Mucosa of descending colon (tissue), 3 donors: ENCODE results near the gene ZCWPW2. TPM values are rescaled to one million over a fixed set of nuclear protein-coding genes. Genes with fewer than 3 reads are reported as not detected.

Experiments used
- ATAC-seq: fragments of 200-7000 bp; cut with Tn5 transposase; one replicate; pipeline ENCODE4 v1.9.1; 2020; ENCODE audit warnings: mild to moderate bottlenecking, moderate library complexity
- DNase-seq, 3 donors: peaks; one replicate each; pipeline ENCODE4 v3.0.0-alpha.2; 2020
- H3K36me3 ChIP-seq: fragments of 200-600 bp; one replicate; pipeline ENCODE4 v1.8.0; 2021; ENCODE audit warnings: low read depth, mild to moderate bottlenecking
- H3K4me1 ChIP-seq: fragments of 200-600 bp; one replicate; pipeline ENCODE4 v1.8.0; 2021; ENCODE audit warnings: low read depth, mild to moderate bottlenecking
- H3K4me3 ChIP-seq: fragments of 200-600 bp; one replicate; pipeline ENCODE4 v1.8.0; 2021; ENCODE audit warnings: mild to moderate bottlenecking
- H3K9me3 ChIP-seq: fragments of 200-600 bp; one replicate; pipeline ENCODE4 v1.8.0; 2021; ENCODE audit warnings: mild to moderate bottlenecking
- CTCF ChIP-seq: fragments of 200-600 bp; IDR thresholded peaks from one replicate; pipeline ENCODE4 v1.8.0; 2022; ENCODE audit warnings: antibody characterized with exemption, mild to moderate bottlenecking
- intact Hi-C, 2 donors: fragments of 100-400 bp; cut with DNase I in 1 of 2; cut with micrococcal nuclease in 1 of 2; formaldehyde crosslinking; loops; one replicate each; pipeline versions ENCODE4 v1.11.0 to v1.11.1; 2022; cut with DNase I, micrococcal nuclease
- total RNA-seq, 3 donors: library from RNA; stranded (reverse); fragmentation: NEBNext Ultra II Directional in 2 of 3; extraction: Animal tissue kit (Norgen Biotek cat#: 25700) in 2 of 3; gene quantifications; one replicate each; pipeline versions ENCODE4 v1.2.1 to v1.2.4, GENCODE V29; 2021 to 2023
- donor health status: DM: no; HTN: no; CAD: no; lungs with moderate emphysema.
- donor health status: DM: no; HTN: no; CAD: no.
- donor health status: DM: no; HTN: yes; CAD: no.

ZCWPW2 gene
- total RNA-seq, 3 donors from 2014 or later = 0.55 to 1.7 (median 0.90) TPM

GRCh38 chr3:28547677-28548076 is 199.2 kb downstream of the ZCWPW2 start:
- Histone ChIP-seq H3K9me3 (no peaks in the 10 kb centered on the region), H3K4me3 (no peak overlapping the region), H3K36me3 (no peaks in the 10 kb centered on the region), H3K4me1 (no peaks in the 10 kb centered on the region)
- no peak for TF ChIP-seq CTCF
- intact Hi-C loops = no loop called here
- ATAC-seq (no peak), DNase-seq (no peak)

- ATAC-seq (no peak), DNase-seq (no peak)
- Histone ChIP-seq H3K9me3 (no peaks in the 10 kb centered on the region), H3K4me3 (no peak overlapping the region), H3K4me1 (no peaks in the 10 kb centered on the region), H3K36me3 (no peaks in the 10 kb centered on the region)
- no peak for TF ChIP-seq CTCF
- intact Hi-C loops = no loop called here
Measured at GRCh38 chr3:28553175-28553574, 204.7 kb downstream of the ZCWPW2 start.

GRCh38 chr3:28556195-28556594 is 207.7 kb downstream of the ZCWPW2 start:
- no peak for TF ChIP-seq CTCF
- H3K4me3 ChIP-seq = no peak overlapping the region
- H3K36me3 ChIP-seq = no peaks in the 10 kb centered on the region
- no peaks in the 10 kb centered on the region for H3K4me1 ChIP-seq
- no peak for ATAC-seq
- no peak for DNase-seq
- intact Hi-C loops = no loop called here
- no peaks in the 10 kb centered on the region for H3K9me3 ChIP-seq

GRCh38 chr3:28564211-28564610 is 215.7 kb downstream of the ZCWPW2 start:
- ATAC-seq (no peak), DNase-seq (no peak)
- no peaks in the 10 kb centered on the region for H3K4me1 ChIP-seq
- H3K9me3 ChIP-seq = no peaks in the 10 kb centered on the region
- intact Hi-C loops = no loop called here
- H3K36me3 ChIP-seq = no peaks in the 10 kb centered on the region
- no peak overlapping the region for H3K4me3 ChIP-seq
- TF ChIP-seq CTCF = no peak

- no peak for TF ChIP-seq CTCF
- intact Hi-C loops = no loop called here
- Histone ChIP-seq H3K4me1 (no peaks in the 10 kb centered on the region), H3K9me3 (no peaks in the 10 kb centered on the region), H3K36me3 (no peaks in the 10 kb centered on the region), H3K4me3 (no peak overlapping the region)
- ATAC-seq (no peak), DNase-seq (no peak)
Measured at GRCh38 chr3:28569357-28569756, 220.8 kb downstream of the ZCWPW2 start.

GRCh38 chr3:28574036-28574435 is 225.5 kb downstream of the ZCWPW2 start:
- no peak for TF ChIP-seq CTCF
- ATAC-seq (no peak), DNase-seq (no peak)
- Histone ChIP-seq H3K9me3 (no peaks in the 10 kb centered on the region), H3K4me1 (peaks cover 2% of the 10 kb centered on the region), H3K4me3 (no peak overlapping the region), H3K36me3 (no peaks in the 10 kb centered on the region)
- intact Hi-C loops = no loop called here
